ENCODE measurements around the gene ADGRD2.

DNA sequence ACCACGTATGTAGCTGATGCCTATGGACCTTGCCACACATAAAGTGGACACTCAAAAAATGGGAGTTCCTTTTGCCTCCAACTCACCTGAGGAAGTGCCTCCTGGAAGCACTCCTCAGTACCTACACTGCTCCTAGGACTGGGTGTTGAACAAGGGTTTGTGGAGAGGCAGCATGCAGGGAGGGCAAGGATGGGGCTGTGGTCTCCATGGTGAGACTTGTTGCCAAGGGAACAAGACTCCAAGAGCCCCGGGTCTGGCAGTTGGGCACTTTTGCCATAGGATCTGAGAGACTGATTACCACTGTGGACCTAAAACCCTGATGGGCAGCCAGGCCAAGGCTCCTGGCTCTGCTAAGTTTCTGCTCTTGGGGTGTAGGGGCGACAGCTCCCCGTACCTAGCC lies 63.9 kb downstream of the ADGRD2 start:
- TF ChIP-seq POLR2AphosphoS5 (IDR thresholded peaks at IDR 0.05) (no peak), POLR2A (IDR thresholded peaks at IDR 0.05) (no peak)
- TF ChIP-seq, protein P1, sequence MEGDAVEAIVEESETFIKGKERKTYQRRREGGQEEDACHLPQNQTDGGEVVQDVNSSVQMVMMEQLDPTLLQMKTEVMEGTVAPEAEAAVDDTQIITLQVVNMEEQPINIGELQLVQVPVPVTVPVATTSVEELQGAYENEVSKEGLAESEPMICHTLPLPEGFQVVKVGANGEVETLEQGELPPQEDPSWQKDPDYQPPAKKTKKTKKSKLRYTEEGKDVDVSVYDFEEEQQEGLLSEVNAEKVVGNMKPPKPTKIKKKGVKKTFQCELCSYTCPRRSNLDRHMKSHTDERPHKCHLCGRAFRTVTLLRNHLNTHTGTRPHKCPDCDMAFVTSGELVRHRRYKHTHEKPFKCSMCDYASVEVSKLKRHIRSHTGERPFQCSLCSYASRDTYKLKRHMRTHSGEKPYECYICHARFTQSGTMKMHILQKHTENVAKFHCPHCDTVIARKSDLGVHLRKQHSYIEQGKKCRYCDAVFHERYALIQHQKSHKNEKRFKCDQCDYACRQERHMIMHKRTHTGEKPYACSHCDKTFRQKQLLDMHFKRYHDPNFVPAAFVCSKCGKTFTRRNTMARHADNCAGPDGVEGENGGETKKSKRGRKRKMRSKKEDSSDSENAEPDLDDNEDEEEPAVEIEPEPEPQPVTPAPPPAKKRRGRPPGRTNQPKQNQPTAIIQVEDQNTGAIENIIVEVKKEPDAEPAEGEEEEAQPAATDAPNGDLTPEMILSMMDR (IDR thresholded peaks at IDR 0.05) = no peak

All from transverse colon (tissue), 4 donors.